C4-2B (cell line): Measurements from ENCODE around the gene DPF3.

Experiments
- ZFX ChIP-seq: fragments of 450-650 bp; IDR thresholded peaks from 2 replicates; pipeline ENCODE4 v1.6.1; 2017
- TF ChIP-seq, protein P1 (sequence below): fragments of 450-650 bp; conservative IDR thresholded peaks from 2 replicates; pipeline ENCODE4 v1.5.1; 2017; ENCODE audit warnings: mild to moderate bottlenecking

DNA sequence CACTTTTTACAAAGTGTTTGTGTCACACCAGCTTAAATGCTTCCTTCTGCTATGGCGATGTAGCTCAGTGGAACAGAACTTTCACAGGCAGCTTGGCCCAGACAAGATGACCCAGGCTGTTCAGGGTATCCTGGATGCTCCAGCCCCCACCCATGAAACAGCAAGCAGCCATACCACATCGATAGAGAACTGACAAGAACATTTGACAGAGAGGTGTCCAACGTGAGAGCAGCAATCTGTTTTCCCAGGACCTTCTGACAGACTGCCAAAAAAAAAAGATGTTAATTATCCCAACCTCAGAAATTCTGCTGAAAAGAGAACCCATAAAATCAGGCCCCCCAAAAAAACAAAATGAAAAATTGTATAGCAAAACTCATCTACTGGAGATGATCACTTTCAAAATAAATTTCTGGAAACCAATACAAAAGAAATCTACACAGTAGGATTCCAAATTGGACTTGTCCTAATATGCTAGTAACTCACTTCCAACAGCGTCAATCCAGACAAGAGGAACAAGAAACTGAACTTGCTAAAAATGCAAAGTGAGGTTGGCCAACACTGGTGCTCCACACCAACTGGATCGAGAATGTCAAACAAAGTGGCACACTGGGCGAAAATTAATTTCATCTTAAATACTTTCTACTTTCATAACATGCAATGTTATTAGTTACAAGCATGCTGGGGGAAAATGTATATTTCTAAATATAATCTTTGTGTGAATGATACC lies 118.8 kb downstream of the DPF3 start:
- TF ChIP-seq, protein P1, sequence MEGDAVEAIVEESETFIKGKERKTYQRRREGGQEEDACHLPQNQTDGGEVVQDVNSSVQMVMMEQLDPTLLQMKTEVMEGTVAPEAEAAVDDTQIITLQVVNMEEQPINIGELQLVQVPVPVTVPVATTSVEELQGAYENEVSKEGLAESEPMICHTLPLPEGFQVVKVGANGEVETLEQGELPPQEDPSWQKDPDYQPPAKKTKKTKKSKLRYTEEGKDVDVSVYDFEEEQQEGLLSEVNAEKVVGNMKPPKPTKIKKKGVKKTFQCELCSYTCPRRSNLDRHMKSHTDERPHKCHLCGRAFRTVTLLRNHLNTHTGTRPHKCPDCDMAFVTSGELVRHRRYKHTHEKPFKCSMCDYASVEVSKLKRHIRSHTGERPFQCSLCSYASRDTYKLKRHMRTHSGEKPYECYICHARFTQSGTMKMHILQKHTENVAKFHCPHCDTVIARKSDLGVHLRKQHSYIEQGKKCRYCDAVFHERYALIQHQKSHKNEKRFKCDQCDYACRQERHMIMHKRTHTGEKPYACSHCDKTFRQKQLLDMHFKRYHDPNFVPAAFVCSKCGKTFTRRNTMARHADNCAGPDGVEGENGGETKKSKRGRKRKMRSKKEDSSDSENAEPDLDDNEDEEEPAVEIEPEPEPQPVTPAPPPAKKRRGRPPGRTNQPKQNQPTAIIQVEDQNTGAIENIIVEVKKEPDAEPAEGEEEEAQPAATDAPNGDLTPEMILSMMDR, result no peak
- TF ChIP-seq ZFX, result no peak
